Astrocyte (in vitro differentiated cells and primary cell): ENCODE results near the gene FGFR3. TPM values are rescaled to one million over a fixed set of nuclear protein-coding genes. Genes with fewer than 3 reads are reported as not detected.

ENCODE experiments used
- DNase-seq: peaks from one replicate; pipeline ENCODE4 v3.0.0-alpha.2; 2010; ENCODE audit warnings: low read depth
- FAIRE-seq: peaks from 2 replicates; lab custom pipeline; 2011; peaks lifted over from hg19 to GRCh38; lab: Jason Lieb, UNC
- H2AFZ ChIP-seq: 2 replicates; pipeline ENCODE4 v1.6.0; 2012; ENCODE audit warnings: low read depth, low read length, inconsistent platforms
- H3K27ac ChIP-seq: 2 replicates; pipeline ENCODE4 v1.5.1; 2011; ENCODE audit warnings: low read depth, low read length, inconsistent platforms
- H3K27me3 ChIP-seq: 2 replicates; pipeline ENCODE4 v1.6.0; 2011; ENCODE audit warnings: low read length, inconsistent platforms; ENCODE audit not compliant: insufficient read depth
- H3K36me3 ChIP-seq: 2 replicates; pipeline ENCODE4 v1.5.1; 2011; ENCODE audit warnings: low read length, inconsistent platforms; ENCODE audit not compliant: insufficient read depth
- H3K4me1 ChIP-seq: 2 replicates; pipeline ENCODE4 v1.5.1; 2011; ENCODE audit warnings: low read length, inconsistent platforms; ENCODE audit not compliant: insufficient read depth
- H3K4me2 ChIP-seq: 2 replicates; pipeline ENCODE4 v1.6.0; 2012; ENCODE audit warnings: low read length, inconsistent platforms
- H3K4me3 ChIP-seq: 2 replicates; pipeline ENCODE4 v1.5.1; 2011; ENCODE audit warnings: low read depth, mild to moderate bottlenecking, low read length, inconsistent platforms; ENCODE audit not compliant: insufficient read depth
- H3K79me2 ChIP-seq: 2 replicates; pipeline ENCODE4 v1.6.0; 2012; ENCODE audit warnings: mild to moderate bottlenecking, low read length, inconsistent platforms; ENCODE audit not compliant: insufficient read depth
- H3K9ac ChIP-seq: 2 replicates; pipeline ENCODE4 v1.6.0; 2012; ENCODE audit warnings: mild to moderate bottlenecking, low read length, inconsistent platforms
- H3K9me3 ChIP-seq: 2 replicates; pipeline ENCODE4 v1.5.1; 2012; ENCODE audit warnings: low read depth, mild to moderate bottlenecking, low read length, inconsistent platforms; ENCODE audit not compliant: insufficient read depth
- H4K20me1 ChIP-seq: 2 replicates; pipeline ENCODE4 v1.6.0; 2012; ENCODE audit warnings: low read length, inconsistent platforms; ENCODE audit not compliant: insufficient read depth
- H3K27ac Mint-ChIP-seq: one replicate; pipeline ENCODE4 v1.8.0; 2021; ENCODE audit warnings: mild to moderate bottlenecking, mixed read lengths; ENCODE audit not compliant: unreplicated experiment
- H3K27me3 Mint-ChIP-seq: one replicate; pipeline ENCODE4 v1.8.0; 2021; ENCODE audit warnings: low read depth, mixed read lengths; ENCODE audit not compliant: unreplicated experiment
- H3K36me3 Mint-ChIP-seq: one replicate; pipeline ENCODE4 v1.8.0; 2021; ENCODE audit warnings: low read depth, mixed read lengths; ENCODE audit not compliant: unreplicated experiment
- H3K4me1 Mint-ChIP-seq: one replicate; pipeline ENCODE4 v1.8.0; 2021; ENCODE audit warnings: low read depth, mixed read lengths; ENCODE audit not compliant: unreplicated experiment
- H3K4me3 Mint-ChIP-seq: one replicate; pipeline ENCODE4 v1.8.0; 2021; ENCODE audit warnings: mild to moderate bottlenecking, moderate library complexity, mixed read lengths; ENCODE audit not compliant: unreplicated experiment
- H3K9me3 Mint-ChIP-seq: one replicate; pipeline ENCODE4 v1.8.0; 2021; ENCODE audit warnings: mild to moderate bottlenecking, mixed read lengths; ENCODE audit not compliant: unreplicated experiment
- CTCF ChIP-seq: IDR thresholded peaks from 2 replicates; pipeline ENCODE4 v1.5.1; 2011; ENCODE audit warnings: low read depth, mild to moderate bottlenecking, inconsistent platforms, low read length, moderate library complexity; ENCODE audit not compliant: insufficient read depth
- EZH2 ChIP-seq: IDR thresholded peaks from 2 replicates; pipeline ENCODE4 v1.6.1; 2012; ENCODE audit warnings: mild to moderate bottlenecking, low read length, inconsistent platforms; ENCODE audit not compliant: insufficient read depth
- total RNA-seq: library from RNA; stranded (reverse); gene quantifications from 2 replicates; pipeline ENCODE4 v1.2.1, GENCODE V29; 2021

Gene FGFR3
- total RNA-seq, 1 donor from 2014 or later: 3.9 TPM

- H3K36me3 Mint-ChIP-seq: no peaks in the 10 kb centered on the region
- Histone ChIP-seq H3K9me3 (no peaks in the 10 kb centered on the region), H3K4me3 (no peak overlapping the region), H4K20me1 (no peaks in the 10 kb centered on the region), H2AFZ (no peak overlapping the region), H3K4me2 (no peak overlapping the region), H3K27me3 (no peaks in the 10 kb centered on the region), H3K27ac (no peak overlapping the region), H3K36me3 (no peaks in the 10 kb centered on the region), H3K79me2 (no peaks in the 10 kb centered on the region), H3K9ac (no peak overlapping the region), H3K4me1 (no peaks in the 10 kb centered on the region)
- FAIRE-seq (no peak), DNase-seq (no peak)
- H3K4me3 Mint-ChIP-seq: no peak overlapping the region
- no peaks in the 10 kb centered on the region for H3K9me3 Mint-ChIP-seq
- no peak overlapping the region for H3K27ac Mint-ChIP-seq
- no peak for TF ChIP-seq EZH2
- TF ChIP-seq CTCF: no peak
- no peaks in the 10 kb centered on the region for H3K4me1 Mint-ChIP-seq
- peaks cover 4% of the 10 kb centered on the region for H3K27me3 Mint-ChIP-seq
Observed at GRCh38 chr4:1759170-1759817, 33.8 kb upstream of the FGFR3 start.

GRCh38 chr4:1759818-1760223, 33.3 kb upstream of the FGFR3 start:
- DNase-seq (no peak), FAIRE-seq (no peak)
- Mint-ChIP-seq H3K4me3 (no peak overlapping the region), H3K4me1 (no peaks in the 10 kb centered on the region), H3K27ac (no peak overlapping the region), H3K27me3 (peaks cover 4% of the 10 kb centered on the region), H3K36me3 (no peaks in the 10 kb centered on the region), H3K9me3 (no peaks in the 10 kb centered on the region)
- no peaks in the 10 kb centered on the region for H3K79me2 ChIP-seq
- TF ChIP-seq EZH2: no peak
- no peak for TF ChIP-seq CTCF
- H3K9ac ChIP-seq: no peak overlapping the region
- H3K27ac ChIP-seq: no peak overlapping the region
- H3K36me3 ChIP-seq: no peaks in the 10 kb centered on the region
- no peak overlapping the region for H3K4me3 ChIP-seq
- no peaks in the 10 kb centered on the region for H3K4me1 ChIP-seq
- no peak overlapping the region for H3K4me2 ChIP-seq
- H3K9me3 ChIP-seq: no peaks in the 10 kb centered on the region
- no peak overlapping the region for H2AFZ ChIP-seq
- H4K20me1 ChIP-seq: no peaks in the 10 kb centered on the region
- no peaks in the 10 kb centered on the region for H3K27me3 ChIP-seq

GRCh38 chr4:1760521-1761071, 32.5 kb upstream of the FGFR3 start:
- Mint-ChIP-seq H3K4me3 (no peak overlapping the region), H3K4me1 (no peaks in the 10 kb centered on the region), H3K27me3 (peaks cover 8% of the 10 kb centered on the region), H3K9me3 (no peaks in the 10 kb centered on the region), H3K36me3 (no peaks in the 10 kb centered on the region), H3K27ac (no peak overlapping the region)
- H3K36me3 ChIP-seq: no peaks in the 10 kb centered on the region
- no peaks in the 10 kb centered on the region for H4K20me1 ChIP-seq
- H3K9ac ChIP-seq: no peak overlapping the region
- DNase-seq: no peak
- no peaks in the 10 kb centered on the region for H3K9me3 ChIP-seq
- no peaks in the 10 kb centered on the region for H3K4me1 ChIP-seq
- no peak overlapping the region for H2AFZ ChIP-seq
- no peak for FAIRE-seq
- no peak overlapping the region for H3K27ac ChIP-seq
- H3K4me2 ChIP-seq: no peak overlapping the region
- no peaks in the 10 kb centered on the region for H3K27me3 ChIP-seq
- no peaks in the 10 kb centered on the region for H3K79me2 ChIP-seq
- TF ChIP-seq EZH2 (no peak), CTCF (no peak)
- H3K4me3 ChIP-seq: no peak overlapping the region
